Bronchial epithelial cell (primary cell): ENCODE measurements around the gene CORO2B. TPM values are rescaled to one million over a fixed set of nuclear protein-coding genes. Genes with fewer than 3 reads are reported as not detected.
"Not testable (repeated sequence)": the region's sequence is repeated elsewhere in the genome, so short reads cannot be mapped to it uniquely, and the experiment has no call there.

Experiments used
- DNase-seq: peaks from one replicate; pipeline ENCODE4 v3.0.0-alpha.2; 2010; ENCODE audit warnings: low read depth
- FAIRE-seq: peaks from 2 replicates; lab custom pipeline; 2011; peaks lifted over from hg19 to GRCh38; lab: Jason Lieb, UNC
- H3K27me3 ChIP-seq: 2 replicates; pipeline ENCODE4 v1.5.1; 2011; ENCODE audit warnings: low read length; ENCODE audit not compliant: control insufficient read depth, insufficient read depth
- H3K36me3 ChIP-seq: 2 replicates; pipeline ENCODE4 v1.5.1; 2011; ENCODE audit warnings: low read length; ENCODE audit not compliant: control insufficient read depth, insufficient read depth
- H3K4me3 ChIP-seq: 2 replicates; pipeline ENCODE4 v1.5.1; 2011; ENCODE audit warnings: mild to moderate bottlenecking, low read depth, low read length, control low read depth
- total RNA-seq: library from RNA; depleted of rRNA; stranded (reverse); fragments of >200 nt; gene quantifications from 2 replicates; pipeline ENCODE4 v1.2.1, GENCODE V29; 2014
- TF ChIP-seq, protein P1 (sequence below): IDR thresholded peaks from 2 replicates; pipeline ENCODE4 v1.5.1; 2011; ENCODE audit warnings: mild to moderate bottlenecking, moderate library complexity, low read length, control low read depth, inconsistent platforms; ENCODE audit not compliant: insufficient read depth, severe bottlenecking

Gene CORO2B
- total RNA-seq, 1 donor from 2014 or later = under 0.01 TPM

DNA sequence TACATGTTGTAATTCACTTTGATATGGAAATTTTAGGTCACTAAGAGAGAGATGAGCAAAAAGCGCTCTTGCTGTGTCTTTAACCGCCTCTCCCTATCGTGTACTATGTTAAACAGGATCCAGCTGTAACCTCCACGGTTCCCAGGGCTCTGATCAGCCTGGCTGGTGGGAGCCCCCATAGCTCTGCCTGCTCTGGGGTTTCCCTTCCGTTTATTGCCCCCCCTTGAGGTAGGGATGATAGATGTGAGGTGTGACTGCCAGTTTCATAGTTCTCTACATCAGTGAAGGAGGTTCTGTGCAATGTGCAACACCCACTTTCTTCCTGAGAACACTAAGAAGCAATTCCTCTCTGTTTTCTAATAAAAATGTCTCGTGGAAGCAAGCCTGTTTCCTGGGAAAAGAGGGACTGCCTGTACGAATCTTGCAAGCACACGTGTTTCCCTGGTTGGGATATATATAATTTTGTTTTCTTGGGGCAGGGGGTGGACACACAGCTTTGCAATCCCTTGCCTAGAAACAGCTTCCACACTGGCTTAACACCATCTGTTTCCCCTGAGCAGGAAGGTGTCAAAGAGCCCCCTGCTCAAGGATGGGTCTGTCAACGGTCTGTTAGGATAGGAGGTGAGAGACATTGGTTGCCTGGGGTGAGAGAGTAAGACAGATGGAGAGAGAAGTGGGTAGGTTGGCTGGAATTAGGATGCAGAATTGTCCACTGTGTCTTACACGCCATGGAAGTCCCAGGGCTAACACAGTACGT lies 23.8 kb downstream of the CORO2B start:
- no peaks in the 10 kb centered on the region for H3K27me3 ChIP-seq
- FAIRE-seq = no peak
- TF ChIP-seq, protein P1, sequence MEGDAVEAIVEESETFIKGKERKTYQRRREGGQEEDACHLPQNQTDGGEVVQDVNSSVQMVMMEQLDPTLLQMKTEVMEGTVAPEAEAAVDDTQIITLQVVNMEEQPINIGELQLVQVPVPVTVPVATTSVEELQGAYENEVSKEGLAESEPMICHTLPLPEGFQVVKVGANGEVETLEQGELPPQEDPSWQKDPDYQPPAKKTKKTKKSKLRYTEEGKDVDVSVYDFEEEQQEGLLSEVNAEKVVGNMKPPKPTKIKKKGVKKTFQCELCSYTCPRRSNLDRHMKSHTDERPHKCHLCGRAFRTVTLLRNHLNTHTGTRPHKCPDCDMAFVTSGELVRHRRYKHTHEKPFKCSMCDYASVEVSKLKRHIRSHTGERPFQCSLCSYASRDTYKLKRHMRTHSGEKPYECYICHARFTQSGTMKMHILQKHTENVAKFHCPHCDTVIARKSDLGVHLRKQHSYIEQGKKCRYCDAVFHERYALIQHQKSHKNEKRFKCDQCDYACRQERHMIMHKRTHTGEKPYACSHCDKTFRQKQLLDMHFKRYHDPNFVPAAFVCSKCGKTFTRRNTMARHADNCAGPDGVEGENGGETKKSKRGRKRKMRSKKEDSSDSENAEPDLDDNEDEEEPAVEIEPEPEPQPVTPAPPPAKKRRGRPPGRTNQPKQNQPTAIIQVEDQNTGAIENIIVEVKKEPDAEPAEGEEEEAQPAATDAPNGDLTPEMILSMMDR = no peak
- no peak overlapping the region for H3K4me3 ChIP-seq
- no peak for DNase-seq
- H3K36me3 ChIP-seq = no peaks in the 10 kb centered on the region

GRCh38 chr15:68603216-68603595 lies 24.4 kb downstream of the CORO2B start:
- DNase-seq (no peak), FAIRE-seq (no peak)
- Histone ChIP-seq H3K36me3 (no peaks in the 10 kb centered on the region), H3K27me3 (no peaks in the 10 kb centered on the region), H3K4me3 (no peak overlapping the region)
- TF ChIP-seq, protein P1 = no peak

DNA sequence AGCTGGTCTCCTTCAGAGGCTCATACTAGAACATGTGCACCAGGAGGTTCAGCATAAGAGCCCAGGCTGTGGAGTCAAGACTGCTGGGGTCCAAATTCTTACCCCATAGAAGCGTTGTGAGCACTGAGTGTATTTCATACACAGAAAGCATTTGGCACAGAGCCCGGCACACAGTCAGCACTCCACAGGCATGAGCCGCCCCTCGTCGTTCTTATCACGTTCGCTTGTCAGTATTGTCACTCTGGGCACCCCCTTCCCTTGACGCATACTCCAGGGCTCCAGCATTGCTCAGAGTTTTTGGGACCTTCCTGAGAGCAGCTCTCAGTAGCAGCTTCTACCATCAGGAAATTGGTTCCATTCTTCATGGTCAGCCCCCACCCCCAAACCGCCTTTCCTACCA lies 25.2 kb downstream of the CORO2B start:
- FAIRE-seq (no peak), DNase-seq (no peak)
- no peaks in the 10 kb centered on the region for H3K36me3 ChIP-seq
- H3K27me3 ChIP-seq = no peaks in the 10 kb centered on the region
- TF ChIP-seq, protein P1 = no peak
- no peak overlapping the region for H3K4me3 ChIP-seq

DNA sequence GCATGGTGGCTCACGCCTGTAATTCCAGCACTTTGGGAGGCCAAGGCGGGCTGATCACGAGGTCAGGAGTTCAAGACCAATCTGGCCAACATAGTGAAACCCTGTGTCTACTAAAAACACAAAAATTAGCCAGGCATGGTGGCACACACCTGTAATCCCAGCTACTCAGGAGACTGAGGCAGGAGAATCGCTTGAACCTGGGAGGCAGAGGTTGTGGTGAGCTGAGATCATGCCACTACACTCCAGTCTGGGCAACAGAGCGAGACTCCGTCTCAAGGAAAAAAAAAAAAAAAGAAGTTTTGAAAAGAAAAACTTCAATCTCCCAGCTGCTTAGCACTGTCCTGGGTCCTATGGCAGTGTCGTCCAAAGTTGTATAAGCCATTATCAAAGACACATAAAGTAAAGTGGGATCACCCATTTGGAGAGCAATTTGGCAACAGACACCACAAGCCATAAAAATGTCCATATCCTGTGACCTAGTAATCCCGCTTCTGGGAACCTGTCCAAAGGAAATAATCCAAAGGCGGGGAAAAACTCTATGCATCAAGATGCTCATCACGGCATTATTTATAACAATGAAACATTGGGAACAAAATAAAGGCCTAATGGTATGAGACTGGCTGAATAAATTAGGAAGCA lies 26.2 kb downstream of the CORO2B start:
- not testable (repeated sequence) for FAIRE-seq, H3K4me3 ChIP-seq, H3K27me3 ChIP-seq, H3K36me3 ChIP-seq, DNase-seq

GRCh38 chr15:68606375-68606774 lies 27.6 kb downstream of the CORO2B start:
- FAIRE-seq (peak; percentile 82), DNase-seq (no peak)
- Histone ChIP-seq H3K27me3 (no peaks in the 10 kb centered on the region), H3K36me3 (no peaks in the 10 kb centered on the region), H3K4me3 (no peak overlapping the region)
- TF ChIP-seq, protein P1 = no peak

- no peak overlapping the region for H3K4me3 ChIP-seq
- no peak for DNase-seq
- H3K27me3 ChIP-seq = no peaks in the 10 kb centered on the region
- no peaks in the 10 kb centered on the region for H3K36me3 ChIP-seq
- TF ChIP-seq, protein P1 = no peak
- no peak for FAIRE-seq
Measured at GRCh38 chr15:68608206-68608843, 29.5 kb downstream of the CORO2B start.
